Measurements from ENCODE around the gene FLOT1.
"Not testable (repeated sequence)": the region's sequence is repeated elsewhere in the genome, so short reads cannot be mapped to it uniquely, and the experiment has no call there.

Gene FLOT1

DNA sequence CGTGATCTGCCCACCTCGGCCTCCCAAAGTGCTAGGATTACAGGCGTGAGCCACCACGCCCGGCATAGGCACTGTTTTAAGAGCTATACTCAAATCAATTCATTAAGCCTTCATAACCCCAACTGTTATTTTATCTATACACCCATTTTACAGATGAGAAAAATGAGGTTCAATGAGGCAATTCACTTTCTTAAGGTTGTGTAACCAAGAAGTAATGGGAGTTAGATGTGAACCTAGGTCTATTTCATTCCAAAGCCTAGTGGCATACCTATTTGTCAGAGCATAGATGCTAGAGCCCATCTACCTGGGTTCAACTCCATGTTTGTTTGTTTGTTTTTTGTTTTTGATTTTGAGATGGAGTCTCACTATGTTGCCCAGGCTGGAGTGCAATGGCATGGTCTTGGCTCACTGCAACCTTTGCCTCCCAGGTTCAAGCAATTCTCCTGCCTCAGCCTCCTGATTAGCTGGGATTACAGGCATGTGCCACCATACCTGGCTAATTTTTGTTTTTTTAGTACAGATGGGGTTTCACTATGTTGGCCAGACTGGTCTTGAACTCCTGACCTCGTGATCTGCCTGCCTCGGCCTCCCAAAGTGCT is 14.0 kb upstream of the FLOT1 start:
- H3K9me3 ChIP-seq (ENCODE audit: control extremely low read depth in 1 of 5, control insufficient read depth in 4 of 5, insufficient read depth in 2 of 5, low read depth in 1 of 5, low read length in 4 of 5); DNase-seq; H3K4me3 ChIP-seq (ENCODE audit: control insufficient read depth in 1 of 7, extremely low read depth in 1 of 7, insufficient read depth in 4 of 7, low read depth in 2 of 7, low read length in 6 of 7); POLR2A ChIA-PET; H3K27ac ChIP-seq (ENCODE audit: insufficient read depth in 1 of 2, low read depth in 1 of 2, low read length in 2 of 2, poor library complexity in 1 of 2, severe bottlenecking in 2 of 2); H3K36me3 ChIP-seq (ENCODE audit: control insufficient read depth in 4 of 4, insufficient read depth in 4 of 4, low read length in 3 of 4): not testable (repeated sequence)
- CTCF ChIA-PET: interaction anchor here (1.6 kb wide), 1 partner anchor 65 kb away, joined by 3 read pairs; no protein-coding TSS in a partner anchor
- Histone ChIP-seq H3K4me1 (ENCODE audit: control extremely low read depth in 1 of 4, control insufficient read depth in 4 of 4, insufficient read depth in 4 of 4, low read length in 3 of 4) (peaks cover 0 to 26% (median 11%) of the 10 kb centered on the region in 4 experiments), H3K27me3 (replicated peaks in 2 of 5; ENCODE audit: control insufficient read depth in 4 of 5, insufficient read depth in 5 of 5, low read length in 4 of 5) (peaks cover 0 to 21% (median 4%) of the 10 kb centered on the region in 5 experiments)
- 94% methylated on average over 4 of the region's 7 CpGs for WGBS (ENCODE audit: insufficient coverage)

DNA sequence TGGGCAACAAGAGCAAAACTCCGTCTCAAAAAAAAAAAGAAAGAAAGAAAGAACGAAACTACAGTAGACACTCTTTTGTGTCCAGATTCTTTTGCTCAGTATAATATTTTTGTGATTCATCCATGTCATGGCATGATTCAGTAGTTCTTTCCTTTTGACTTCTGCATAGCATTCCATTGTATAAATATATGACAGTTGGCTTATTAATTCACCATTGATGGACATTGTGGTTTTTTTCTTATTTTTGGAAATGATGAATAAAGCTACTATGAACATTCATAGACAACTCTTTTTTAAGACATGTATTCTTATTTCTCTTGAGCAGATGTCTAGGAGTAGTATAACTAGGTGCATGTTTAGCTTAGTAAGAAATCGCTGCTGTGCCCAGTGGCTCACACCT is 12.1 kb upstream of the FLOT1 start:
- Histone ChIP-seq H3K27me3 (replicated peaks in 2 of 5; ENCODE audit: control insufficient read depth in 4 of 5, insufficient read depth in 5 of 5, low read length in 4 of 5) (peaks cover 0 to 12% (median 0%) of the 10 kb centered on the region in 5 experiments), H3K4me3 (ENCODE audit: control insufficient read depth in 1 of 7, extremely low read depth in 1 of 7, insufficient read depth in 4 of 7, low read depth in 2 of 7, low read length in 6 of 7) (no peak overlapping the region), H3K36me3 (ENCODE audit: control insufficient read depth in 4 of 4, insufficient read depth in 4 of 4, low read length in 3 of 4) (no peaks in the 10 kb centered on the region), H3K9me3 (ENCODE audit: control extremely low read depth in 1 of 5, control insufficient read depth in 4 of 5, insufficient read depth in 2 of 5, low read depth in 1 of 5, low read length in 4 of 5) (no peaks in the 10 kb centered on the region), H3K4me1 (ENCODE audit: control extremely low read depth in 1 of 4, control insufficient read depth in 4 of 4, insufficient read depth in 4 of 4, low read length in 3 of 4) (peaks cover 8 to 30% (median 13%) of the 10 kb centered on the region in 4 experiments), H3K27ac (ENCODE audit: insufficient read depth in 1 of 2, low read depth in 1 of 2, low read length in 2 of 2, poor library complexity in 1 of 2, severe bottlenecking in 2 of 2) (no peak overlapping the region)
- ChIA-PET POLR2A (no interaction called here), CTCF (interaction anchor here (1.2 to 1.3 kb wide), 2 partner anchors 15 to 34 kb away, joined by 5 to 6 read pairs; no protein-coding TSS in a partner anchor)
- DNase-seq: no peak
- whole genome bisulfite sequencing (ENCODE audit: insufficient coverage): 90% methylated on average over 2 of the region's 3 CpGs

DNA sequence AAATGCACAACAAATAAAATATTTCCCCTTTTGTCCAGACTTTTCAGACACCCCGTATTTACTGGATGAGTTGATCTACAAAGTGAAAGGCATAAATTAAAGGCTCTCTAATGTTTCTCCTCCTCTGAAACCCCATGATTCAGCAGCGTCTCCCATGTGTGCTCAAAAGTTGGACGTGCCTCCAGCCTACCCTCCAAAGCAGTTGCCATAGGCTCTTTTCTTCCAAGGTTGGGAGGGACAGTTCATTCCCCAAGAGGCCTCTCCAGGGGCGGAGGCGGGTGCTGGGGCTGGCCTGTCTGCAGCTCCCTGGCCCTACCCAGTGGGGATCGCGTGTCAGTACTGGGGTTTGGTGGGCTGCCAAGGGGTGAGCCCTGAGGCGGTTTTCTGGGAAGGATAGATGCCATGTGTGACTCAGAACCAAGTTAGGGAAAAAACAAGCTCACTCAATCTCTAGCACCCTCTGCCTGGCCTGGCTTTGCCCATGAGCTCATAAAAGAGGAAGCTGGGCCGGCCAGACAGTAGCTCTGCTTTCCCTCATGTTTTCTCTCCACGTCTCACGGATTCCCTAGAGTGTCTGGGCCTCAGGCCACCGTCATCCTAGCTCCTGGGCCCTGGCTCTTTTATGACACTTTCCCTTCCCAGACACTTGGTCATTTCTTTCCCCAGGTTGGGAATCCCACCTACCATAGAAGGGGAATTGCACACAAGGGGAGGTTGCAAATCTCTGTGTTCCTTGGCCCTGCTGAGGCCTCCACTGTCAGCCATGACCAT is 9.9 kb upstream of the FLOT1 start:
- no peak overlapping the region for H3K27ac ChIP-seq (ENCODE audit: insufficient read depth in 1 of 2, low read depth in 1 of 2, low read length in 2 of 2, poor library complexity in 1 of 2, severe bottlenecking in 2 of 2)
- ChIA-PET POLR2A (interaction anchor here (0.8 to 0.9 kb wide), 2 partner anchors 8 to 9 kb away, joined by 3 to 4 read pairs; partner anchors contain the start of gene IER3), CTCF (interaction anchor here (0.8 to 1.5 kb wide), 8 partner anchors 9 to 211 kb away, joined by 3 to 6 read pairs (median 4); no protein-coding TSS in a partner anchor)
- H3K4me1 ChIP-seq (ENCODE audit: control extremely low read depth in 1 of 4, control insufficient read depth in 4 of 4, insufficient read depth in 4 of 4, low read length in 3 of 4): peaks cover 8 to 20% (median 13%) of the 10 kb centered on the region in 4 experiments
- H3K36me3 ChIP-seq (ENCODE audit: control insufficient read depth in 4 of 4, insufficient read depth in 4 of 4, low read length in 3 of 4): no peaks in the 10 kb centered on the region
- H3K4me3 ChIP-seq (ENCODE audit: control insufficient read depth in 1 of 7, extremely low read depth in 1 of 7, insufficient read depth in 4 of 7, low read depth in 2 of 7, low read length in 6 of 7): no peak overlapping the region
- no peaks in the 10 kb centered on the region for H3K9me3 ChIP-seq (ENCODE audit: control extremely low read depth in 1 of 5, control insufficient read depth in 4 of 5, insufficient read depth in 2 of 5, low read depth in 1 of 5, low read length in 4 of 5)
- H3K27me3 ChIP-seq (replicated peaks in 2 of 5; ENCODE audit: control insufficient read depth in 4 of 5, insufficient read depth in 5 of 5, low read length in 4 of 5): peaks cover 0 to 11% (median 0%) of the 10 kb centered on the region in 5 experiments
- WGBS (ENCODE audit: insufficient coverage): 36% methylated on average over 10 of the region's 12 CpGs
- DNase-seq: peak; percentile 77 to 88 (median 87)

DNA sequence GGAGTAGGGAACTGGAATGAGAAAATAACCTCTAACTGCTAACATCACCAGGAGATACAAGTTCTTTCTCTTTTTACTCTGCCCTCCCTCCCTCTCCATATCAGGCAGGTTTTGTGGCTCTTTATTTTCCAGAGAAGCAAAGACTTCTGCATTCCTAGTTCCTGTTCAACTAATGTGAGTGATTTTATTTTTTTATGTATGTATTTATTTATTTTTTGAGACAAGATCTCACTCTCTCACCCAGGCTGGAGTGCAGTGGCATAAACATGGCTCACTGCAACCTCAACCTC is 7.8 kb upstream of the FLOT1 start:
- no peaks in the 10 kb centered on the region for H3K9me3 ChIP-seq (ENCODE audit: control extremely low read depth in 1 of 5, control insufficient read depth in 4 of 5, insufficient read depth in 2 of 5, low read depth in 1 of 5, low read length in 4 of 5)
- H3K36me3 ChIP-seq (ENCODE audit: control insufficient read depth in 4 of 4, insufficient read depth in 4 of 4, low read length in 3 of 4): no peaks in the 10 kb centered on the region
- ChIA-PET CTCF (interaction anchor here (1.3 to 1.5 kb wide), 2 partner anchors 31 to 319 kb away, joined by 3 read pairs; no protein-coding TSS in a partner anchor), POLR2A (no interaction called here)
- H3K4me3 ChIP-seq (ENCODE audit: control insufficient read depth in 1 of 7, extremely low read depth in 1 of 7, insufficient read depth in 4 of 7, low read depth in 2 of 7, low read length in 6 of 7): no peak overlapping the region
- peaks cover 0 to 7% (median 0%) of the 10 kb centered on the region in 5 experiments for H3K27me3 ChIP-seq (replicated peaks in 2 of 5; ENCODE audit: control insufficient read depth in 4 of 5, insufficient read depth in 5 of 5, low read length in 4 of 5)
- H3K27ac ChIP-seq (ENCODE audit: insufficient read depth in 1 of 2, low read depth in 1 of 2, low read length in 2 of 2, poor library complexity in 1 of 2, severe bottlenecking in 2 of 2): no peak overlapping the region
- peaks cover 8 to 20% (median 13%) of the 10 kb centered on the region in 4 experiments for H3K4me1 ChIP-seq (ENCODE audit: control extremely low read depth in 1 of 4, control insufficient read depth in 4 of 4, insufficient read depth in 4 of 4, low read length in 3 of 4)
- DNase-seq: no peak

DNA sequence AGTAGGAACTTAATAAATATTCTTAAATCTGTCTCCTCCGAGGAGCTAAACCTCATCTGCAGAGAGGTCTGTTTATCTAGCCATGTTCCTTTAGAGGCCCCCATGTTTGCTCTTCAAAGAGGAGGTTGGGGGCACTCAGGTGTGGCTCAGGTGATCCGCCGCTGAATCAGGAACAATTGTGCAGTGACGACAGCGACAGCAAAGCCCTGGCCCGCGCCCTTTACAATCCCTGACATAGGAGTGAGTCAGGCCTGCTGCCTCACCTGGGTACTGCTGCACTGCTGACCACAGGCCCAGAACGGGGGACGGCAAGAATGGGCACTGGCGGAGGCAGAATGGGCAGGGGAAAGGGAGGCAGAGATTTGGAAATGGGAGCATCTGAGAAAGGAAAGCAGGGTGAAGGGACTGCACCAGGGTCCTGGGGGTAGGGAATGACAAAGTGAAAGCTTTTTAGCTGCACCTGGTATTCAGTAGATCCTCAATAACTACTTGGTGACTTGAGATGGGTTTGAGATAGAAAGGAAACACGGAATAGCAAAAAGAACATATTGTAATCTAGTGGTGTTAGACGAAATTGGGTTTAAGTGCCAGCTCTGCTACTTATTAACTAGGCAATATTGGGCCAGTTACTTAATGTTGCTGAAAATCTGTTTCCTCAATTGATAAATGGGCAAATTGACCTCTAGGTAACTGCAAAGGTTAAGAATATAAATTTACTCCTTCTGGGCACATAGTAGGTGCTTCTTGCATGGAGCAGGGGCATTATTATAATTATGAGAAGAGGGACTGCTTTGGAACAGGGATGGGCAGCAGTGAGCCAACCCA is 7.3 kb upstream of the FLOT1 start:
- 99% methylated on average over 10 of the region's 12 CpGs for WGBS (ENCODE audit: insufficient coverage)
- no peaks in the 10 kb centered on the region for H3K36me3 ChIP-seq (ENCODE audit: control insufficient read depth in 4 of 4, insufficient read depth in 4 of 4, low read length in 3 of 4)
- H3K4me1 ChIP-seq (ENCODE audit: control extremely low read depth in 1 of 4, control insufficient read depth in 4 of 4, insufficient read depth in 4 of 4, low read length in 3 of 4): peaks cover 8 to 20% (median 13%) of the 10 kb centered on the region in 4 experiments
- H3K27ac ChIP-seq (ENCODE audit: insufficient read depth in 1 of 2, low read depth in 1 of 2, low read length in 2 of 2, poor library complexity in 1 of 2, severe bottlenecking in 2 of 2): no peak overlapping the region
- H3K9me3 ChIP-seq (ENCODE audit: control extremely low read depth in 1 of 5, control insufficient read depth in 4 of 5, insufficient read depth in 2 of 5, low read depth in 1 of 5, low read length in 4 of 5): no peaks in the 10 kb centered on the region
- H3K4me3 ChIP-seq (ENCODE audit: control insufficient read depth in 1 of 7, extremely low read depth in 1 of 7, insufficient read depth in 4 of 7, low read depth in 2 of 7, low read length in 6 of 7): no peak overlapping the region
- DNase-seq: no peak
- ChIA-PET POLR2A (no interaction called here), CTCF (interaction anchor here (1.0 to 1.5 kb wide), 3 partner anchors 9 to 320 kb away, joined by 3 read pairs; no protein-coding TSS in a partner anchor)
- H3K27me3 ChIP-seq (replicated peaks in 2 of 5; ENCODE audit: control insufficient read depth in 4 of 5, insufficient read depth in 5 of 5, low read length in 4 of 5): peaks cover 0 to 8% (median 0%) of the 10 kb centered on the region in 5 experiments

DNA sequence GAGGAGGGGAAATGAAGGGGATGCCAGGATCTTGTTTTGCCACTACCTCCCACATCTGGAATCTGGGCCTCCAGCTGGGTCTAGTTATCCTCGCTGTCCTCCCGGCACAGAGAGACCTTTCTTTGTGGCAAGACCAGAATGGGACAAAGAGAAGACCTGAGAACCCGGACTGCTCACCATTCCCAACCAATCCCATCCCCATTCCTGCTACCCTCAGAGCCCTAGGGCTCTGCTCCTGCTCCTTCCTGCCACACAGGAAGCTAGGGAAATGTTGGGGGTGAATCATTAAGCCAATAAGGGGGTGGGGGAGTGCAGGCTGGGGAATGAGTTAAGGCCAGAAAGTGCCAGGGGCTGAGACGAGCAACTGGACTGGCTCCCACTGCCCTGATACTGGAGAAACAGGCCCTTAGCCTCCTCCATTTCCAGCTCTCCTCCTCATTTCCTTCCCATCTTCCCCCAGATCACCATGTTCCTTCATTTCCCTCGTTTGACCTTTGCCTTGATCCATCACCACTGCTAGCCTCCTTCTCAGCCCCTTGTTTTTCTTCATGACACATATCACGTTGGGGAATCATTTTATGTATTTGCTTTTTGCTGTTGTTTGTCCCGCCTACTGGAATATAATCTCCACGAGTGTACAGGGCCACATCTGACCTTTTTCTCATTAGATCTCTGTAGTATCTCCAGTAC is 6.5 kb upstream of the FLOT1 start:
- peaks cover 0 to 9% (median 0%) of the 10 kb centered on the region in 5 experiments for H3K27me3 ChIP-seq (replicated peaks in 2 of 5; ENCODE audit: control insufficient read depth in 4 of 5, insufficient read depth in 5 of 5, low read length in 4 of 5)
- no peaks in the 10 kb centered on the region for H3K9me3 ChIP-seq (ENCODE audit: control extremely low read depth in 1 of 5, control insufficient read depth in 4 of 5, insufficient read depth in 2 of 5, low read depth in 1 of 5, low read length in 4 of 5)
- POLR2A ChIA-PET: no interaction called here
- H3K36me3 ChIP-seq (ENCODE audit: control insufficient read depth in 4 of 4, insufficient read depth in 4 of 4, low read length in 3 of 4): no peaks in the 10 kb centered on the region
- peaks cover 8 to 28% (median 20%) of the 10 kb centered on the region in 4 experiments for H3K4me1 ChIP-seq (ENCODE audit: control extremely low read depth in 1 of 4, control insufficient read depth in 4 of 4, insufficient read depth in 4 of 4, low read length in 3 of 4)
- no peak overlapping the region for H3K4me3 ChIP-seq (ENCODE audit: control insufficient read depth in 1 of 7, extremely low read depth in 1 of 7, insufficient read depth in 4 of 7, low read depth in 2 of 7, low read length in 6 of 7)
- CTCF ChIA-PET: interaction anchor here (1.0 to 1.5 kb wide), 2 partner anchors 10 to 32 kb away, joined by 3 read pairs; no protein-coding TSS in a partner anchor
- H3K27ac ChIP-seq (ENCODE audit: insufficient read depth in 1 of 2, low read depth in 1 of 2, low read length in 2 of 2, poor library complexity in 1 of 2, severe bottlenecking in 2 of 2): no peak overlapping the region
- DNase-seq: no peak
- WGBS (ENCODE audit: insufficient coverage): 91% methylated on average over 5 of the region's 8 CpGs
